ENCODE results near the gene MGRN1.

Gene MGRN1

GRCh38 chr16:4654964-4655590 is 30.5 kb downstream of the MGRN1 start:
- DNase-seq: no peak

GRCh38 chr16:4655801-4656200 is 31.2 kb downstream of the MGRN1 start:
- no peak for DNase-seq

DNA sequence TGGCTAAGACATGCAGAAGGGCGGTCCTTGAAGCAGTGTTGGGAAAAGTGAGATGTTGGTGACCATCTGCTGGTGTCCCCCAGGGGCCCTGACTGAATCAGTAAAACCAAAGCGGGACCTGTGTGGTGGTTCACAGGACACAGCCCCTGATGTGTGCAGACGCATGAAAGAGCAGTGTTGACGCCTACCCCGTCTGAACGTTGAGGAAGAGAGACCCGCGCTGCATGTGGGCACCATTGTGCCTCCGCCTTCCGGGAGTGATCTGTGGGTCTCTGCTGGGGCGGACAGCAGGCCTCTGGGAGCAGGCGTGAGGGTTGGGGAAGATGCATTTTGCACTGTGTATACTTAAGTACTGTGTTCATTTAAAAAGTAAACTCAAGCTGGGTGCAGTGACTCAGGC is 31.6 kb downstream of the MGRN1 start:
- DNase-seq: no peak

DNA sequence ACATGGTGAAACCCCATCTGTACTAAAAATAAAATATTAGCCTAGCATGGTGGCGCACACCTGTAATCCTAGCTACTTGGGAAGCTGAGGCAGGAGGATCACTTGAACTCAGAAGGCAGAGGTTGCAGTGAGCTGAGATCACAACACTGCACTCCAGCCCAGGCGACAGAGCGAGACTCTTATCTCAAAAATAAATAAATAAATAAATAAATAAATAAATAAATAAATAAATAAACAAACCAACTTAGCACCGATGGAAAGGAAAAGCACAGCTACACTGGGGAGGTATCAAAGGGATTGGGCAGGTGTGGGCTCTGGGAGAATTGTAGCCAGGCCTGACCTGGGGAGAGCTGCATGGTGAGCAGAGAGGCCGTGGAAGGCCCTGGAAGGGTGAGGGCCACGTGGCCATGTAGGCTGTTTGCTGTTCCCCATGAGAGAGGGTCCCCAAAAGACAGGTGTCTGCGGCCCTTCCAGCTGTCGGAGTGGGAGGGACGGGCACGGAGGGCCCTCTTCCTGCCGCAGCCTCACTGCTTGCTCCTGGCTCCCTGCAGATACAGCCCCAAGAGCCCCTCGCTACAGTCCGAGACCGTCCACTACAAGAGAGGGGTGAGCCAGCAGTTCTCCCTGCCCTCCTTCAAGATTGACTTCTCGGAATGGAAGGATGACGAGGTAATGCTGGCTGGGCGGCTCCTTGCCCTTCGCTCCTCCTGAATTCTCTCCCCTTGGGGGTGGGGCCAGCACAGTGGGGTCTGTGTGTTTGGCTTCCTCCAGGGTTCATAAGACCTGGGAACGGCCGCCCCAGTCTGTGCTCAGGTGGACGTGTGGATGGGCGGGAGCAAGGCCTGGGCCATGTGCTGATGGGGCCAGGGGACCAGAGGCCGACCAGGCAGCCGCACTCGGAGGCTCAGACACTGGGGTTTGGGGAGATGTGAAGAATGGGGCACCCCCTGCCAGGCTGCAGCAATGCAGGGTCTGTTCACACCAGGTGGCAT is 32.4 kb downstream of the MGRN1 start:
- DNase-seq: no peak

GRCh38 chr16:4659363-4660353 is 35.0 kb downstream of the MGRN1 start:
- DNase-seq: no peak

GRCh38 chr16:4660454-4661007 is 35.9 kb downstream of the MGRN1 start:
- peak in 1 of 2 donors; percentile 22 for DNase-seq

DNA sequence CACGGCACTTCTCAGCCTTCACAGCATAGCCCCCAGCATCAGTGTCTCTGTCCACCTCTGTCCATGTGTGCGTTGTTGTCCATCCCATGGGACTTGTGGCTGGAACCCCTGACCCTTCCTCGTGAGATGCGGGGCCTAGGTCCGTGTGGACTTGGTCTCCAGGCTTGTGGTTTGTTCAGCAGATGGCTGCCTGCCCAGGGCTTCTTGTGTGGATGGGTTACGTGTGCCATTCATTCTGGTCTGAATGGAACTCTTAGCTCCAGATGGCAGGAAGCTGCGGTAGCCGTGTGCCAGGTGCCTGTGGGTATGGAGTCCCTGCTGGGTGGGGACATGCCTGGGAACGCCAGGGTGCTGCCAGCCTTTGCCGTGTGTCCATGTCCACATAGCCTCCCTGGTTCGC is 37.0 kb downstream of the MGRN1 start:
- DNase-seq: peak in 1 of 2 donors; percentile 27

- no peak for DNase-seq
These were observed 38.8 kb downstream of the MGRN1 start for GRCh38 chr16:4663465-4663776.

DNA sequence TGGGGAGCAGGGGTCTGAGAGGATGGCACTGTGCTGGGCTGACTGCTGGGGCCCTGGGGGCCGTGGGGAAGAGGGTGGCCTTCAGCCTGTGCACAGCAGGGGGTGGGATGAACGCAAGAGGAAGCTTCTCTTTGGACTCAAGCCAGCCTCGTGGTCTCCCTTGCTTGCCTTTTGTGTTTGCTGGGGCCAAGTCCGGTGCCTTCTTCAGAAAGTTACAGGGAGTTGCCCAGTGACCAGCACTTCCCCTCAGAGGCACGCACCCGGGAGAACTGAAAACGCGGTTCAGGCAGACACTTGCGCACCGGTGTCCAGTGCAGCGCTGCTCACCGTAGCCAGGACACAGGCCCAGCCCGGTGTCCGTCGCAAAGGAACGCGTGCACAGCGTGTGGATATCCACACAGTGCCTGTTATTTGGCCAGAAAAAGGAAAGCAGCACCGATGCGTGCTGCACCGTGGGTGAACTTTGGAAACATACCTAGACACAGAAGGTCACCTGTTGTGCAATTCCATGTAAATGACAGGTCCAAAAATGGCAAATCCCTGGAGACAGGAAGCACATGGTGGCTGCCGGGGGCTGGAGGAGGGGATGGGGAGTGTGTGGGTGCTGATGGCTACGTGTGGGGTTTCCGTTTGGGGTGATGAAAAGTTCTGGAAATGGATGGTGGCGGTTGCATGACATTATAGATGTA is 39.3 kb downstream of the MGRN1 start:
- peak in 1 of 2 donors; percentile 48 for DNase-seq

- no peak for DNase-seq
These were observed 40.2 kb downstream of the MGRN1 start for GRCh38 chr16:4664538-4665418.

DNA sequence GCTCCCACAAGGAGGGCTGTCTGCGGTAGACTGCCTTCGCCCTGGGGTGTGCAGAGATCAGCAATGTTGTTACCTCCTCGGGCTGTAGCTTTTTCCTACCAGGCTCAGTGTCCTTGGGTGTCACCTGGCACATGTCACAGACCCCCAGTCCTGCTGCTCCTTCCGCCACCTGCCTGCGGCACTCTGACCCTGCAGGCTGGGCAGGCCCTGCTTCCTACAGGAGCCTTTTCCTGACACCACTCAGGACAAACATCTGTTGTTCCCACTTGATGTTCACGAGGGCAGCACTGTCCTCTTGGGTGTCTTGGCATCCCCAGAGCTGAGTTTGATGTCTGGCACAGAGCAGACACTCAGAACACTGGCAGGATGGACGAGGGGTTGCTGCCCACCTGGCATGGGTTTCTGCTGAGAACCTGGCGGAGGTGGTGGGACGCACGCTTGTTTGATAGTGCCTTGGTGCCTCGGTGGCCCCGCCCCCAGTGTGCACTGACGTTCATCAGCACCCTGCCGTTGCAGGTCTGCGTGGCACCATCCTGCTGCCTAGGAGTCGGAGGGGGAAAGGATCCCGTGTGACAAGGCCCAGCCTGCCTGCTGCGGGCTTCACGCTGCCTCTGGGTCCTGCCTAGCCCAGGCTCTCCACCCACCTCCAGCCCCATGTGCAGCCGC is 42.0 kb downstream of the MGRN1 start:
- no peak for DNase-seq

DNA sequence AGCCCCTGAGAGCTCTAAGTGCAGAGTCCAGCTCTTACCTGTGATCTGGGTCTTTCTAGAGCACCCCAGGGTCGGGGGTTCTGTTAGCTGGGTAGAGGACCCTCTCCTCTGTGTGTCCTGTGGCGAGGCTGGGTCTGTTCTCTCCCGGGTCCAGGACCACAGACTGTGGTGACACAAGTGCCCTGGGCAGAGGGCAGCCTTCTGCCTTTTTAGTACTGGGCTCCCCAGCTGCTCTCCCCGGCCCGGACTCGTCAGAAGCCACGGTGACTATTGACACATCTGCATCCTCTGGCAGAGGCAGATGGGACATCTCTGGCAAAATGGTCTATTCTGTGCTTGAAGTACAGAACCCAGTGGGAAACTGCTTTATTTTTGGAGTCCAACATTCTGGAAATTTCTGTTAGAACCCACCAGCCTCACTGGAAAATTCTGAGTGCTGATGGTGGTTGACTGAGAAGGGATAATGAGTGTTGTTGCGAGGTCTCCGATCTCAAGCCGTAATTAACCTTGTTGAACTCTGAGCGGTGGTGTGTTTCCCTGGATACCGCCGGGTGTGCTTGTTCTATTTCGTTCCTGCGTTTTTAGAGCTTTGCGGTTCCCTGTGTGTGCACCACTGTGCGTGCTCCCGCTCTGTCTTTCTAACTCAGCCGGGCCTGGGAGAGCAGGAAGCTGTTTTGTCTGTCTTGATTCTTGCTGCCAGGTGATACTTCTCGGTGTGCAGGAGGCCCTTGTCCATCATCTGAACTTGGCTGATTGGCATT is 42.8 kb downstream of the MGRN1 start:
- DNase-seq: no peak

DNA sequence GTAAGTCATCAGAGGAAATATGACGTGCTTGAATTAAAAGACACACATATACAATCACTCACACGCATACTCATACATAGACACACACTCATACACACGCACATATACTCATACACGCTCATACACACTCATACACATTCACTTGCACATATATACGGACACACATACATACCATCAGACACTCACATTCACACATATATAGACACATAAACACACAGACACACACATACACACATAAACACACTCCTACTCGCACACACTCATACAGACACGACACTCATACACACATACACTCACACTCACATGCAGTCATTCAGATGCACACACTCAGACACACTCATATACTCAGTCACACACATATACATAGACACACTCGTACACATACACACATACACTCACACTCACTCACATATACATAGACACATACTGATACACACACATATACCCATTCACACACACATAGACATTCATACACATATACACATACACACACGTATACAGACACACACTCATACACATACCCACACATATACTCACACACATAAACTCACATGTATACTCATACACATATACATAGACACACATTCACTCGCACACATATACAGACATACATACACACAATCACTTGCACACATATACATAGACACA is 43.8 kb downstream of the MGRN1 start:
- DNase-seq: no peak

DNA sequence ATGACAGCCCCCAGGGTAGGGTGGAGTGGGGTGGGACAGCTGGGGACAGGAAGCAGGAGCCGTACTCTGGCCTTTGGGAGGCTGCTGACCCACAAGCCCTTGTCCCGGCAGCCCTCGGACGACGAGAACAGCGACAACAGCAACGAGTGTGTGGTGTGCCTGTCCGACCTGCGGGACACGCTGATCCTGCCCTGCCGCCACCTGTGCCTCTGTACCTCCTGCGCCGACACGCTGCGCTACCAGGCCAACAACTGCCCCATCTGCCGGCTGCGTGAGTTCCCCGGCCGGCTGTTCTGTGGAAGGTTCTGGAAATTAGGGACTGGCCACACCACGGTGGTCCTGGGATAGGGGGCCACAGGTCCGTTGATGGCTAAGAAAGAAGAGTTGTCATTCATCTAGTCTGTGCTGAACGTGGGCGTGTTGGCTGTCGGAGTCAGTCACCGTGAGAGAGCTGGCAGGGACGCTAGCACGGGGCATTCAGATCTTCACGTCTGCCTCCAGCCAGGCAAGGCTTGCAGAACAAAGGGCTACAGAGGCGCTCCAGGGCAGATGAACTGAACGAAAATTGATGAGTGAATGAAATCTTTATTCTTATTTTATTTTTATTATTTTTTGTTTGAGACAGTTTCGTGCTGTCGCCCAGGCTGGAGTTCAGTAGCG is 48.9 kb downstream of the MGRN1 start:
- no peak for DNase-seq

- no peak for DNase-seq
These were observed 50.4 kb downstream of the MGRN1 start for GRCh38 chr16:4674926-4675530.

GRCh38 chr16:4675864-4676786 is 51.5 kb downstream of the MGRN1 start:
- no peak for DNase-seq

- no peak for DNase-seq
These were observed 52.2 kb downstream of the MGRN1 start for GRCh38 chr16:4676831-4677230.

Measured in hippocampal formation (tissue), 2 donors.